Measurements from ENCODE around the gene RSRC1.
"Not testable (repeated sequence)": the region's sequence is repeated elsewhere in the genome, so short reads cannot be mapped to it uniquely, and the experiment has no call there.

Gene RSRC1

GRCh38 chr3:158333736-158334135 is 223.8 kb downstream of the RSRC1 start:
- H3K36me3 Mint-ChIP-seq, result peaks cover 27% of the 10 kb centered on the region

GRCh38 chr3:158337110-158337509 is 227.2 kb downstream of the RSRC1 start:
- Mint-ChIP-seq H3K27ac (no peak overlapping the region), H3K27me3 (no peaks in the 10 kb centered on the region), H3K9me3 (ENCODE audit: low read depth) (no peaks in the 10 kb centered on the region), H3K36me3 (peaks cover 39% of the 10 kb centered on the region), H3K4me3 (no peak overlapping the region), H3K4me1 (ENCODE audit: low read depth) (no peaks in the 10 kb centered on the region)

More at GRCh38 chr3:158333736-158334135, 223.8 kb downstream of the RSRC1 start:
- Mint-ChIP-seq H3K27ac (no peak overlapping the region), H3K4me3 (no peak overlapping the region), H3K27me3 (no peaks in the 10 kb centered on the region), H3K9me3 (ENCODE audit: low read depth) (no peaks in the 10 kb centered on the region), H3K4me1 (ENCODE audit: low read depth) (no peaks in the 10 kb centered on the region)

DNA sequence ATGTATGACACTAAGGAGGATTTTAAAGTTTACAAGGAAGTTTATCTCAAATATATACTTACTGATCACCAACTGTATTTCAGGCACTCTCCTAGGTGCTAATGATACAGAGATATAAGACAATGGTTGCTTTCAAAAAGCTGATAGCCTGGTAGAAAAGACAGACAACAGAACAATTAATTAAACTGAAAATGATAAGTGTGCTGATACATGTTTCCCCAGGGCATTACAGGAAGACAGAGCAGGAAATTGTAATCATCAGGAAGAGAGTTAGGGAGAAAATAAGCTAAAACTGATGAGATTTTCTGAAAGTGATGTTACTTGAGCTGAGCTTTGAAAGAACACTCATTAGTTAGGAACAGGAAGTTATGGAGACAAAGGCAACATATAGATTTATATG is 229.7 kb downstream of the RSRC1 start:
- Mint-ChIP-seq H3K27me3 (no peaks in the 10 kb centered on the region), H3K36me3 (peaks cover 50% of the 10 kb centered on the region)

DNA sequence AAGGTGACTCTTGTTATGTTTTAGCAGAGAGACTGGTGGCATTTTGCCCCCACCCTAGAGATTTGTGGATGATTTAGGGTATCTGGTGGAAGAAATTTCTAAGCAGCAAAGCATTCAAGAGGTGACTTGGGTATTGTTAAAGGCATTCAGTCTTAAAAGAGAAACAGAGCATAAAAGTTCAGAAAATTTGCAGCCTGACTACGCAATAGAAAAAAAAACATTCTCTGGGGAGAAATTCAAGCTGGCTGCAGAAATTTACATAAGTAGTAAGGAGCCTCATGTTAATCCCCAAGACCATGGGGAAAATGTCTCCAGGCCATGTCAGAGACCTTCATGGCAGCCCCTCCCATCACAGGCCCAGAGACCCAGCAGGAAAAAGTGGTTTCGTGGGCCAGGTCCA is 231.1 kb downstream of the RSRC1 start:
- peaks cover 40% of the 10 kb centered on the region for H3K36me3 Mint-ChIP-seq
- H3K9me3 Mint-ChIP-seq (ENCODE audit: low read depth), result peaks cover 15% of the 10 kb centered on the region
- not testable (repeated sequence) for H3K4me1 Mint-ChIP-seq (ENCODE audit: low read depth); H3K4me3 Mint-ChIP-seq; H3K27ac Mint-ChIP-seq; H3K27me3 Mint-ChIP-seq

More for the DNA sequence above, 229.7 kb downstream of the RSRC1 start:
- H3K4me1 Mint-ChIP-seq (ENCODE audit: low read depth), result no peaks in the 10 kb centered on the region
- peaks cover 14% of the 10 kb centered on the region for H3K9me3 Mint-ChIP-seq (ENCODE audit: low read depth)
- H3K4me3 Mint-ChIP-seq, result no peak overlapping the region
- no peak overlapping the region for H3K27ac Mint-ChIP-seq

GRCh38 chr3:158347966-158348365 is 238.1 kb downstream of the RSRC1 start:
- no peak overlapping the region for H3K27ac Mint-ChIP-seq
- H3K4me3 Mint-ChIP-seq, result no peak overlapping the region
- H3K4me1 Mint-ChIP-seq (ENCODE audit: low read depth), result no peaks in the 10 kb centered on the region
- H3K9me3 Mint-ChIP-seq (ENCODE audit: low read depth), result peaks cover 10% of the 10 kb centered on the region
- no peaks in the 10 kb centered on the region for H3K27me3 Mint-ChIP-seq
- peaks cover 13% of the 10 kb centered on the region for H3K36me3 Mint-ChIP-seq

- H3K27me3 Mint-ChIP-seq, result no peaks in the 10 kb centered on the region
- no peaks in the 10 kb centered on the region for H3K4me1 Mint-ChIP-seq (ENCODE audit: low read depth)
- H3K27ac Mint-ChIP-seq, result no peak overlapping the region
- H3K4me3 Mint-ChIP-seq, result no peak overlapping the region
- no peaks in the 10 kb centered on the region for H3K9me3 Mint-ChIP-seq (ENCODE audit: low read depth)
- H3K36me3 Mint-ChIP-seq, result peaks cover 9% of the 10 kb centered on the region
These were observed 241.1 kb downstream of the RSRC1 start for GRCh38 chr3:158350971-158351370.

DNA sequence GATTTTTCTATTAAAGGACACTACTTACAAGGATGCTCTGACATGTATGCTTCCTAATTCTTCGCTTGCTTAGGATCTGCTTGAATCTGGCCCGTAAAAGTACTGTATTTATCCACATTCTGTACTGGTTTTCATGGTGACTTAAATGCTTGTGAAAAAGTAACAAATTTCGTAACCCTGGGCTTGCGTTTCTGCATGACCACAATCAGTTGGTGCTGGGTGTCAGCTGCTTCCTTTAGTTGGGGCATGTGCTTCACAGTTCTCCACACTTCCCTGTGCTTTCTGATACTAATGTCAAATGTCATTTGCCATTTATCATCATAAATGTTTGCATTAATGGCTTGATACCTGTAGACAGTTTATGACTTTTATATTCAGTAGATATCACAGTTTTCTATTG is 242.7 kb downstream of the RSRC1 start:
- H3K36me3 Mint-ChIP-seq, result peaks cover 6% of the 10 kb centered on the region
- no peak overlapping the region for H3K4me3 Mint-ChIP-seq
- no peak overlapping the region for H3K27ac Mint-ChIP-seq
- H3K9me3 Mint-ChIP-seq (ENCODE audit: low read depth), result no peaks in the 10 kb centered on the region
- H3K4me1 Mint-ChIP-seq (ENCODE audit: low read depth), result no peaks in the 10 kb centered on the region
- no peaks in the 10 kb centered on the region for H3K27me3 Mint-ChIP-seq

GRCh38 chr3:158354713-158355112 is 244.8 kb downstream of the RSRC1 start:
- no peaks in the 10 kb centered on the region for H3K27me3 Mint-ChIP-seq
- H3K36me3 Mint-ChIP-seq, result peaks cover 12% of the 10 kb centered on the region
- no peak overlapping the region for H3K4me3 Mint-ChIP-seq
- H3K27ac Mint-ChIP-seq, result no peak overlapping the region
- H3K4me1 Mint-ChIP-seq (ENCODE audit: low read depth), result no peaks in the 10 kb centered on the region
- no peaks in the 10 kb centered on the region for H3K9me3 Mint-ChIP-seq (ENCODE audit: low read depth)

GRCh38 chr3:158355623-158356588 is 246.0 kb downstream of the RSRC1 start:
- Mint-ChIP-seq H3K9me3 (ENCODE audit: low read depth) (no peaks in the 10 kb centered on the region), H3K4me1 (ENCODE audit: low read depth) (no peaks in the 10 kb centered on the region), H3K36me3 (peaks cover 12% of the 10 kb centered on the region), H3K4me3 (no peak overlapping the region), H3K27me3 (no peaks in the 10 kb centered on the region), H3K27ac (no peak overlapping the region)

- Mint-ChIP-seq H3K9me3 (ENCODE audit: low read depth) (no peaks in the 10 kb centered on the region), H3K27me3 (no peaks in the 10 kb centered on the region), H3K27ac (no peak overlapping the region), H3K36me3 (peaks cover 17% of the 10 kb centered on the region), H3K4me1 (ENCODE audit: low read depth) (no peaks in the 10 kb centered on the region), H3K4me3 (no peak overlapping the region)
These were observed 249.4 kb downstream of the RSRC1 start for GRCh38 chr3:158359339-158359738.

DNA sequence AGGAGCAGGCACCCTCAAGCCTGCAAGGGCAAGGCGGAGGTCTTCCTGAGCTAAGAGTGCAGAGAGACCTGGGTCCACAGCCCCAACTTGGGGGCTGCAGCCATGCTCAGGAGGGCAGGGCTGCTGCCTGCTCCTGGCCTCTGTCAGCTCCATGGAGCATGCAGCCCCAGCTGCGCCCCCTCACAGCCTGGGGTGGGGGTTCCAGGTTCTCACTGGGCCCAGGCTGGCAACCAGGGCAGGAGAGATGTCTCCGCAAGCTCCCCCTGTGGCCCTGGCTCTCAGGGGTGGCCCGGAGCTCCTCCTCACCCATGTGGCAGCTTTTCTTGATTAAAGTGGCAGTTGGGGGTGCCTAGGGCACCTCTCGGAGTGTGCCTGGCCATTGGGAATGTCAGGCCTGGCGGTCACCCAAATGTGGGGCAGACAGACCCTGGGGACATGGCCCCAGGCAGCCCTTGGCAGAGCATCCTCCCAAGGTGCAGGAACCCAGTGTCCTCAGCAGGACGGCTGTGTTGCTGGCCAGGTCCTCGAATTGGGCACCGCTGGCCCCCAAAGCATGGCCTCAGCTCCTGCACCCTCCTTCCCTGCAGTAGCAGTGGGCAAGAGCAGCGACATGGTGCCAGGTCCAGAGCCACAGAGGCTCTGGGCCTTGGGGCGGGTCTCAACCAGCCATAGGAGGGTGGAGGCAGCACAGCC is 251.0 kb downstream of the RSRC1 start:
- peaks cover 3% of the 10 kb centered on the region for H3K9me3 Mint-ChIP-seq (ENCODE audit: low read depth)
- H3K4me3 Mint-ChIP-seq, result no peak overlapping the region
- H3K27me3 Mint-ChIP-seq, result no peaks in the 10 kb centered on the region
- no peaks in the 10 kb centered on the region for H3K4me1 Mint-ChIP-seq (ENCODE audit: low read depth)
- no peak overlapping the region for H3K27ac Mint-ChIP-seq
- peaks cover 23% of the 10 kb centered on the region for H3K36me3 Mint-ChIP-seq

DNA sequence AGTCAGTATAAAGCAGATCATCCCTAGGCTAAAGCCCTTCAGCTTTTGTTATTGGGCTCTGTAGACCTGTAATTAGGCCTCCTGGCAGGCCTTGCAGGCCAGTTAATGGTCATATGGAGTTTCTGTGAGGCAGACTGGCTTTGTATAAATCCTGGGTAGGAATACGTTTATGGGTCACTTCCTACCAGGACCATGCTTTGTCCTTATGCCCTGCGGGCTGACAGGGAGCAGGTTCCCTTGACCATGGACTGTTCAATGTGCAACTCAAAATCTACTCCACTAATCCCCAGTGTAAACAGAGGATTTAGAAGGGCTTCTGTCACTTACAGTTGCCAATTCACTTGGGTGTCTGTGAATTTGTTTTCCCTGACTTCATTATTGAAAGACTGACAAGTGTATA is 258.4 kb downstream of the RSRC1 start:
- H3K4me3 Mint-ChIP-seq, result no peak overlapping the region
- peaks cover 9% of the 10 kb centered on the region for H3K9me3 Mint-ChIP-seq (ENCODE audit: low read depth)
- peaks cover 1% of the 10 kb centered on the region for H3K4me1 Mint-ChIP-seq (ENCODE audit: low read depth)
- no peaks in the 10 kb centered on the region for H3K27me3 Mint-ChIP-seq
- no peak overlapping the region for H3K27ac Mint-ChIP-seq
- H3K36me3 Mint-ChIP-seq, result peaks cover 13% of the 10 kb centered on the region

- H3K9me3 Mint-ChIP-seq (ENCODE audit: low read depth), result peaks cover 9% of the 10 kb centered on the region
- H3K27me3 Mint-ChIP-seq, result no peaks in the 10 kb centered on the region
- peaks cover 13% of the 10 kb centered on the region for H3K36me3 Mint-ChIP-seq
- H3K4me3 Mint-ChIP-seq, result no peak overlapping the region
- H3K27ac Mint-ChIP-seq, result no peak overlapping the region
- peaks cover 1% of the 10 kb centered on the region for H3K4me1 Mint-ChIP-seq (ENCODE audit: low read depth)
These were observed 259.4 kb downstream of the RSRC1 start for GRCh38 chr3:158369279-158369678.

DNA sequence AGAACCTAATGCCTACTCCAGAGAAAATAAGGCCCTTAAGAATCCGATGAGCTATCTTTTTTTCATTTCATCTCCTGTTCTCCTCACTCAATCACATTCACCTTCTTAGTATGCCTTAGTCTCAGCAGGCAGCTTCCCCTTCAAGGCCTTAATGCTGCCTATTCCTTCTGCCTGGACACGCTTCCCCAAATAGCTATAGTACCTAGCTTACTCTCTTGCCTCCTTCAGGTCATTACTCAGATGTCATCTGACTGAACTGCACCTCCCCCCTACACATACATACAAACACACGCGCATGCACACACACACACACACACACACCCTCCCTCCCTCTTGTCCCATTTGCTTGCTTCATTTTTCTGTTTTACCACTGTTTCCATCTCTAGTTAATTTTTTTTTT is 269.6 kb downstream of the RSRC1 start:
- Mint-ChIP-seq H3K9me3 (ENCODE audit: low read depth) (no peaks in the 10 kb centered on the region), H3K27ac (no peak overlapping the region), H3K36me3 (peaks cover 20% of the 10 kb centered on the region), H3K4me3 (no peak overlapping the region), H3K4me1 (ENCODE audit: low read depth) (no peaks in the 10 kb centered on the region), H3K27me3 (no peaks in the 10 kb centered on the region)

DNA sequence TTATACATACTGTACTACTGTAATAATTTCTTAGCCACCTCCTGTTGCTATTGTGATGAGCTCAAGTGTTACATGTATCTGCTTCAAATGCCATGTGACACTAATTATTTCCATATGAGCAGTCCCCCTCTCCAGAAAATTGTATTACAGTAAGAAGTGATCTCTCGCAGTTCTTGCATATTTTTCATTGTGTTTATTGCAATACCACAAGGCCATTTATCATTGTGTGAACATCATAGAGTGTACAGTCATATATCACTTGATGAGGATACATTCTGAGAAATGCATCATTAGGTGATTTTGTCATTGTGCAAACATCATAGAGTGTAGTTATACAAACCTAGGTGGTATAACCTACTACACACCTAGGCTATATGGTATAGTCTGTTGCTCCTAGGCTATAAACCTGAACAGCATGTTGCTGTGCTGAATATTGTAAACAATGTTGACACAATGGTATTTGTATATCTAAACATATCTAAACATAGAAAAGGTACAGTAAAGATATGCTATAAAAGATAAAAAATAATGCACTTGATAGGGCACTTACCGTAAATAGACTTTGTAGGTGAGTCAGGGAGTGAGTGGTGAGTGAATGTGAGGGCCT is 271.5 kb downstream of the RSRC1 start:
- H3K36me3 Mint-ChIP-seq, result peaks cover 20% of the 10 kb centered on the region
- H3K27me3 Mint-ChIP-seq, result no peaks in the 10 kb centered on the region
- no peak overlapping the region for H3K27ac Mint-ChIP-seq
- no peaks in the 10 kb centered on the region for H3K9me3 Mint-ChIP-seq (ENCODE audit: low read depth)
- no peaks in the 10 kb centered on the region for H3K4me1 Mint-ChIP-seq (ENCODE audit: low read depth)
- H3K4me3 Mint-ChIP-seq, result no peak overlapping the region
